Right atrium auricular region (tissue), 2 donors: ENCODE data around the gene DGKD. TPM values are rescaled to one million over a fixed set of nuclear protein-coding genes. Genes with fewer than 3 reads are reported as not detected.

Experiments
- DNase-seq: peaks from one replicate; pipeline ENCODE4 v3.0.0-alpha.2; 2019; ENCODE audit warnings: low spot score
- H3K27ac ChIP-seq, 2 donors: fragments of 200-600 bp; sonication (generic); 1 replicate in 1 of 2; 2 replicates in 1 of 2; pipeline ENCODE4 v1.5.1; 2016 to 2019
- H3K27me3 ChIP-seq, 2 donors: fragments of 200-600 bp; sonication (generic); one replicate each; pipeline versions ENCODE4 v1.5.1 to v1.6.0; 2017 to 2019
- H3K36me3 ChIP-seq: fragments of 200-600 bp; sonication (generic); one replicate; pipeline ENCODE4 v1.5.1; 2016
- H3K4me1 ChIP-seq, 2 donors: fragments of 200-600 bp; sonication (generic); one replicate each; pipeline versions ENCODE4 v1.5.1 to v1.6.0; 2017 to 2019
- H3K4me3 ChIP-seq, 2 donors: fragments of 200-600 bp; sonication (generic); 1 replicate in 1 of 2; 2 replicates in 1 of 2; pipeline ENCODE4 v1.5.1; 2017 to 2019; ENCODE audit warnings: mild to moderate bottlenecking in 1 of 2, moderate library complexity in 1 of 2
- H3K9me3 ChIP-seq, 2 donors: fragments of 200-600 bp; sonication (generic); one replicate each; pipeline ENCODE4 v1.5.1; 2019
- total RNA-seq, 2 donors: library from RNA; depleted of rRNA; stranded (reverse); fragments of >200 nt; gene quantifications; one replicate each; pipeline ENCODE4 v1.1.0, GENCODE V29; 2016
- TF ChIP-seq, protein P1 (sequence below), 2 donors: fragments of 200-600 bp; sonication (generic); IDR thresholded peaks; one replicate each; pipeline ENCODE4 v1.5.1; 2019; ENCODE audit warnings: antibody characterized with exemption in 2 of 2

The DGKD gene
- total RNA-seq, 2 donors from 2014 or later = 18.4 to 40.1 TPM

DNA sequence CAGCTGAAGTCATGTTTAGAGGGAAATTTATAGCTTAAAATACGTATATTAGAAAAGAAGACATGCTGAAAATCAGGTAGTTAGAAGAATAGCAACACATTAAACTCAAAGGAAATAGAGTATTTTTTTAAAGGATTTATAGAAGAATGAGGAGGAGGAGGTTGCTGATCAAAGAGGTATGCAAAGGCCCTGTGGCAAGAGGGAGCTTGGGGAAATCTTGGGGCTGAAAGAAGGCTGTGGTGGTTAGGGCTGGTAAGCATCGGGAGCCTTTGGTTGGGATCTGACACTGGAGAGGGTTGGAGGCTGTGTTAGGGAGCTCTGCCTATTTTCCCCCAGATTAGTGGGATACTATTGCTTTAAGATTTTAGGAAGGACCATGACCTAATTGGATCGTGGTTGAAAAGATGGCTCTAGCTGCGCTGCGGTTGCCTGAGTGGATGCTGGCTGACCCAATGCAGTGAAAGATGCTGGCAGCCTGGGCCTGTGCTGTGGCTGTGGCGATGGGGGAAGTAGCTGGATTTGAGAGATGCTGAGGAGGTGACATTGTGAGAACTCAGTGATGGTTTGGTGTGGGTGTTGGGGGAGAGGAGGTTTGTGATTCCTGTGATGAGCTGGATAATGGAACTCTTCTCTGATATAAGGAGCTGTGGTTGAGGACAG lies 11.7 kb downstream of the DGKD start:
- H3K4me3 ChIP-seq = no peak overlapping the region
- DNase-seq = peak; percentile 34
- H3K9me3 ChIP-seq = peaks cover 0 to 7% of the 10 kb centered on the region in 2 donors
- H3K27me3 ChIP-seq = no peaks in the 10 kb centered on the region
- no peaks in the 10 kb centered on the region for H3K36me3 ChIP-seq
- TF ChIP-seq, protein P1, sequence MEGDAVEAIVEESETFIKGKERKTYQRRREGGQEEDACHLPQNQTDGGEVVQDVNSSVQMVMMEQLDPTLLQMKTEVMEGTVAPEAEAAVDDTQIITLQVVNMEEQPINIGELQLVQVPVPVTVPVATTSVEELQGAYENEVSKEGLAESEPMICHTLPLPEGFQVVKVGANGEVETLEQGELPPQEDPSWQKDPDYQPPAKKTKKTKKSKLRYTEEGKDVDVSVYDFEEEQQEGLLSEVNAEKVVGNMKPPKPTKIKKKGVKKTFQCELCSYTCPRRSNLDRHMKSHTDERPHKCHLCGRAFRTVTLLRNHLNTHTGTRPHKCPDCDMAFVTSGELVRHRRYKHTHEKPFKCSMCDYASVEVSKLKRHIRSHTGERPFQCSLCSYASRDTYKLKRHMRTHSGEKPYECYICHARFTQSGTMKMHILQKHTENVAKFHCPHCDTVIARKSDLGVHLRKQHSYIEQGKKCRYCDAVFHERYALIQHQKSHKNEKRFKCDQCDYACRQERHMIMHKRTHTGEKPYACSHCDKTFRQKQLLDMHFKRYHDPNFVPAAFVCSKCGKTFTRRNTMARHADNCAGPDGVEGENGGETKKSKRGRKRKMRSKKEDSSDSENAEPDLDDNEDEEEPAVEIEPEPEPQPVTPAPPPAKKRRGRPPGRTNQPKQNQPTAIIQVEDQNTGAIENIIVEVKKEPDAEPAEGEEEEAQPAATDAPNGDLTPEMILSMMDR (IDR thresholded peaks at IDR 0.05) = no peak
- peaks cover 0 to 8% of the 10 kb centered on the region in 2 donors for H3K4me1 ChIP-seq
- no peak overlapping the region for H3K27ac ChIP-seq

DNA sequence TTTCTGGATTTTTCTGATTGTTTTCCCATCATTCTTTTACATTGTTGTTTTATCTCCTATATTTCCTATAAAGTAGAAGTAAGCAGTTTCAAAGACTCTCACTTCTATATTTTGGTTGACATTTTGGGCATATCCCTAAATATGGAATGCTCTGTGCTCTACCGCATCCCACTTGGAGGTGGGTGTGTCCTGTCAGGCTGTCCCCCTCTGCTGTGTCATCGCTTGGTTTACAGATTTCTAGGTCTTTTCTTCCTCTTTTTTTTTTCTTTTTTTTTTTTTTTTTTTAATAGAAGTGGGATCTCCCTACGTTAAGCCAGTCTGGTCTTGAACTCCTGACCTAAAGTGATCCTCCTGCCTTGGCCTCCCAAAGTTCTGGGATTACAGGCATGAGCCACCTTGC lies 13.3 kb downstream of the DGKD start:
- TF ChIP-seq, protein P1 (IDR thresholded peaks at IDR 0.05) = no peak
- DNase-seq = no peak
- H3K27me3 ChIP-seq = no peaks in the 10 kb centered on the region
- H3K9me3 ChIP-seq = peaks cover 0 to 7% of the 10 kb centered on the region in 2 donors
- H3K27ac ChIP-seq = no peak overlapping the region
- H3K4me1 ChIP-seq = no peaks in the 10 kb centered on the region
- no peak overlapping the region for H3K4me3 ChIP-seq
- H3K36me3 ChIP-seq = no peaks in the 10 kb centered on the region

DNA sequence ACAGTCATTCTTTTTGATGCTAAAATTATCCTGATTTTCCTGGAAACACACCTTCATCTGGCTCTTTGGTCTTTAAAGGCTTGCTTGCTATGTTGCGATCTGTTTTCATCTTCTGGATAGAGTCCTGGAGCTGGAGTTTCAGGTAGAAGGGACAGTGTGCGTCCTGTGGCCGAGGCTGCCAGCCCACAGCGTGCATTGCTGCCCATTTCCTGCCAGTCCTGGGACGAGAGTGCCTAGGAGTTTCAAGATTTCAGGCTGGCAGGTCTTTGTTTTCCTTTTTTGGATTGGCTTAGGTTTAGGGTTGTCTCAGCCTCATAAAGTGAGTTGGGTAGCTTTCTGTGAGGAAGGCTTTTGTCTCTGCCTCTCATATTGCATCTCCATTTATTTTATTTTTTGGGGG lies 14.5 kb downstream of the DGKD start:
- no peaks in the 10 kb centered on the region for H3K4me1 ChIP-seq
- TF ChIP-seq, protein P1 (IDR thresholded peaks at IDR 0.05) = no peak
- no peak overlapping the region for H3K27ac ChIP-seq
- H3K36me3 ChIP-seq = no peaks in the 10 kb centered on the region
- DNase-seq = no peak
- no peaks in the 10 kb centered on the region for H3K27me3 ChIP-seq
- peaks cover 0 to 4% of the 10 kb centered on the region in 2 donors for H3K9me3 ChIP-seq
- no peak overlapping the region for H3K4me3 ChIP-seq

DNA sequence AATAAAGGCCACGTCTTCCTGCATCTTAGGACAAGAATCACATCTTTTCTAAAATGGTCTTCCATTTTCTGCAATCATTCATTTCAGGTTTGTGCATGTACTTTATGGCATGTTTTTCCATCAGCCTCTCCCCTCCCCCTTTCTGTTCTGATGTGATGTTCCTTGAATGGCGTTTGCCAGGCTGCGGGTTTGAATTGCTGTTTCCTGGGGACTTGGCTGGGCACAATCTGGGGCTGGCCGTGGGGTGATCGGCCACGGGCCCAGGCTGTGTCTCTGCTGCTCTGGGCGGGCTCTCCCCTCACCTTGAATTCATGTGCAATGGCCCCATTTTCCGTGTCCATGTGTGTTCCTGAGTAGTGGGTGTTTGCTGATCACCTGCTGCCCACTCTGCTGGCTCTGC lies 15.2 kb downstream of the DGKD start:
- Histone ChIP-seq H3K4me1 (no peaks in the 10 kb centered on the region), H3K36me3 (no peaks in the 10 kb centered on the region), H3K27ac (no peak overlapping the region), H3K27me3 (no peaks in the 10 kb centered on the region), H3K4me3 (no peak overlapping the region), H3K9me3 (no peaks in the 10 kb centered on the region)
- no peak for DNase-seq
- TF ChIP-seq, protein P1 (IDR thresholded peaks at IDR 0.05) = no peak

DNA sequence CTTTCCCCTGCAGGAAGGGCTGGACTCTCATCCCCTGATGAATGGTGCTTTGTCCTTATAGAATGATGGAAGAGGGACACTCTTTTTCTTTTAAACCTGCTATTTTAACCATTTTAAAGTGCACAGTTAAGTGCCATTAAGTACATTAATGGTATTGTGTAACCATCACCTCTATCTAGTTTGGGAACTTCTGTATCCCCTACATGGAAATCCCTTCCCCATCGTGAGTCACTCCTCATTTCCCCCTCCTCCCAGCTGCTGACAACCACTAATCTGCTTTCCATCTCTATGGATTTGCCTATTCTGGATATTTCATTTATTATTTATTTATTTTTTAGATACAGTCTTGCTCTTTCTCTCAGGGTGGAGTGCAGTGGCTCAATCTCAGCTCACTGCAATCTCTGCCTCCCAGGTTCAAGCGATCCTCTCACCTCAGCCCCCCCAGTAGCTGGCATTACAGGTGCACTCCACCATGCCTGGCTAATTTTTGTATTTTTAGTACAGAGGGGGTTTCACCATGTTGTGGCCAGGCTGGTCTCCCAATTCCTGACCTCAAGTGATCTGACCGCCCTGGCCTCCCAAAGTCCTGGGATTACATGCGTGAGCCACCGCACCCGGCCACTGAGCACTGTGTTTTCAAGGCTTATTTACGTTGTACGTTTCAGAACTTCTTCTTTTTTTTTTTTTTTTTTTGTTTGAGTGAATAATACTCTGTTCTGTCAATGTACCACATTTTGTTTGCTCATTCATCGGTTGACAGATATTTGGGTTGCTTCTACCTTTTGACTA lies 15.8 kb downstream of the DGKD start:
- DNase-seq = no peak
- H3K27ac ChIP-seq = no peak overlapping the region
- H3K4me3 ChIP-seq = no peak overlapping the region
- no peaks in the 10 kb centered on the region for H3K9me3 ChIP-seq
- TF ChIP-seq, protein P1 (IDR thresholded peaks at IDR 0.05) = no peak
- H3K4me1 ChIP-seq = no peaks in the 10 kb centered on the region
- H3K27me3 ChIP-seq = no peaks in the 10 kb centered on the region
- H3K36me3 ChIP-seq = no peaks in the 10 kb centered on the region
